Measurements from ENCODE around the gene EMP1. TPM values are rescaled to one million over a fixed set of nuclear protein-coding genes. Genes with fewer than 3 reads are reported as not detected.

Gene EMP1
- total RNA-seq, 4 donors from 2014 or later, result 231 to 489 (median 258) TPM

DNA sequence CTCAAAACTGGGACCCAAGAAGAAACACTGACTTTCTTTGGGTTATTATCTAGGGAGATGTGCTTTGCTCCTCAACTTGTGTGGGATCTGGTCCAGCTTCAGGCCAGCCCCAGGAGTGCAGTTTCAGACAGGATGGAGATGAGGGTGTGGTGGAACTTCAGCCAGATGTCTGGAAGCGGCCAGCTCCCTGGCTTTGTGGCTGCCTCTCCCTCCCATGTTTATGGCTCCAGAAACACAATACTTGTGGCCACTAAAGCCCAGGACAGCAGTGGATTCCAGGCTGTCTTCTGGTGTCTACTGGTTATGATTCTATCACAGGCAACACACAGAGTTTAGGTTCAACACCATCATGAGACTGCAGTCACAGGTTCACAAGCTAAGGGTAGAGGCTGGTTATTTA, 44.2 kb upstream of the EMP1 start:
- peak; percentile 47 to 60 for DNase-seq (ENCODE audit: low spot score in 2 of 2)
- TF ChIP-seq EP300 (IDR thresholded peaks at IDR 0.05) (peak in 1 of 2 donors; percentile 17), POLR2A (IDR thresholded peaks at IDR 0.05) (no peak)
- TF ChIP-seq, protein P1, sequence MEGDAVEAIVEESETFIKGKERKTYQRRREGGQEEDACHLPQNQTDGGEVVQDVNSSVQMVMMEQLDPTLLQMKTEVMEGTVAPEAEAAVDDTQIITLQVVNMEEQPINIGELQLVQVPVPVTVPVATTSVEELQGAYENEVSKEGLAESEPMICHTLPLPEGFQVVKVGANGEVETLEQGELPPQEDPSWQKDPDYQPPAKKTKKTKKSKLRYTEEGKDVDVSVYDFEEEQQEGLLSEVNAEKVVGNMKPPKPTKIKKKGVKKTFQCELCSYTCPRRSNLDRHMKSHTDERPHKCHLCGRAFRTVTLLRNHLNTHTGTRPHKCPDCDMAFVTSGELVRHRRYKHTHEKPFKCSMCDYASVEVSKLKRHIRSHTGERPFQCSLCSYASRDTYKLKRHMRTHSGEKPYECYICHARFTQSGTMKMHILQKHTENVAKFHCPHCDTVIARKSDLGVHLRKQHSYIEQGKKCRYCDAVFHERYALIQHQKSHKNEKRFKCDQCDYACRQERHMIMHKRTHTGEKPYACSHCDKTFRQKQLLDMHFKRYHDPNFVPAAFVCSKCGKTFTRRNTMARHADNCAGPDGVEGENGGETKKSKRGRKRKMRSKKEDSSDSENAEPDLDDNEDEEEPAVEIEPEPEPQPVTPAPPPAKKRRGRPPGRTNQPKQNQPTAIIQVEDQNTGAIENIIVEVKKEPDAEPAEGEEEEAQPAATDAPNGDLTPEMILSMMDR (IDR thresholded peaks at IDR 0.05), result no peak
- H3K27me3 ChIP-seq, result no peaks in the 10 kb centered on the region
- H3K36me3 ChIP-seq, result no peaks in the 10 kb centered on the region
- H3K27ac ChIP-seq, result peak overlapping the region in 2 of 4 donors; percentile 51 to 63
- WGBS, 2 donors, result 53 to 71% methylated on average over 1 of the region's 1 CpG
- no peak overlapping the region for H3K4me3 ChIP-seq
- peaks cover 0 to 54% (median 7%) of the 10 kb centered on the region in 4 donors for H3K4me1 ChIP-seq
- H3K9me3 ChIP-seq, result peaks cover 0 to 4% (median 0%) of the 10 kb centered on the region in 4 donors

DNA sequence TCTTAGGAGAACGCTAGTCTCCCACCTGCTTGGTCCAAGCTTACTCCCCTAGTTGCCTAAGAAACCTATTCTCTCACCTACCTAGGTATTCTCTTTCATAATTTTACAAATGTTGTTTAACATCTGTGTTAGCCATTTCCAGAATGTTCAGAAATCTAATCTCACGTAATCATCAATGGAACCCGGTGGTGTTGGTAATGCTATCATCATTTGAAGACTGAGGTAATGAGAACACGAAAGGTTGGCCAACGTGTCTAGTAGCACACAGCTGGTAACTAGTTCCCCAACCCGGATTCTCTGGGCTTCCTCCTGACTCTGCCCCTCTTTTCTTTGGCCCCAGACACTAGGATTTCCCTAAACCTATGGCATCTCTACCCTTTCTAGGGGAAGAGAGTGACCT, 43.8 kb upstream of the EMP1 start:
- Histone ChIP-seq H3K4me1 (peaks cover 0 to 49% (median 7%) of the 10 kb centered on the region in 4 donors), H3K9me3 (peaks cover 0 to 4% (median 0%) of the 10 kb centered on the region in 4 donors), H3K27ac (peak overlapping the region in 2 of 4 donors; percentile 51 to 63), H3K36me3 (no peaks in the 10 kb centered on the region), H3K27me3 (no peaks in the 10 kb centered on the region), H3K4me3 (no peak overlapping the region)
- 90 to 93% methylated on average over 6 of the region's 6 CpGs for WGBS, 2 donors
- DNase-seq (ENCODE audit: low spot score in 2 of 2), result no peak
- no peak for TF ChIP-seq EP300 (IDR thresholded peaks at IDR 0.05)
- no peak for TF ChIP-seq POLR2A (IDR thresholded peaks at IDR 0.05)
- TF ChIP-seq, protein P1 (IDR thresholded peaks at IDR 0.05), result no peak

DNA sequence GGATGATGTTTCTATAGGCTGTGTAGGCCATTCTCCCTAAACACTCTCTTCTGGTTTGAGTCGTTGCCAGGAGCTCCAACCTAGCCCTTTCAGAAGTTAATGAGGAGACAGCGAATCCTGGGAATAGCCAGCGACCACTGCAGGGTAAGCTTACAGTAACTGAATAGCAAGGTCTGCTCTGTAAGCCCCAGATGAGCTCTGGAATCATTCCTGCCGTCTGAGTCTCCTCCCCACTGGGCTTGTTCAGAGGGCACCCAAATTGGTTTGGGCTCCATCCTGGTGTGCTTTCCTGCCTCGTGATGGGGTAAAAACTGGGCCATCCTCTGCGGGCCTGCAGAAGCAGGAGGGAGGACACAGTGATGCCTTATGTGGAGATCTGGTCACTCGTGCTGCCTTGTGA, 43.3 kb upstream of the EMP1 start:
- Histone ChIP-seq H3K27me3 (no peaks in the 10 kb centered on the region), H3K4me3 (no peak overlapping the region), H3K9me3 (peaks cover 0 to 4% (median 0%) of the 10 kb centered on the region in 4 donors), H3K27ac (peak overlapping the region in 2 of 4 donors; percentile 51 to 63), H3K4me1 (peaks cover 0 to 45% (median 7%) of the 10 kb centered on the region in 4 donors), H3K36me3 (no peaks in the 10 kb centered on the region)
- TF ChIP-seq, protein P1 (IDR thresholded peaks at IDR 0.05), result no peak
- TF ChIP-seq POLR2A (IDR thresholded peaks at IDR 0.05) (no peak), EP300 (IDR thresholded peaks at IDR 0.05) (no peak)
- DNase-seq (ENCODE audit: low spot score in 2 of 2), result no peak
- WGBS, 2 donors, result 70 to 75% methylated on average over 7 of the region's 7 CpGs

DNA sequence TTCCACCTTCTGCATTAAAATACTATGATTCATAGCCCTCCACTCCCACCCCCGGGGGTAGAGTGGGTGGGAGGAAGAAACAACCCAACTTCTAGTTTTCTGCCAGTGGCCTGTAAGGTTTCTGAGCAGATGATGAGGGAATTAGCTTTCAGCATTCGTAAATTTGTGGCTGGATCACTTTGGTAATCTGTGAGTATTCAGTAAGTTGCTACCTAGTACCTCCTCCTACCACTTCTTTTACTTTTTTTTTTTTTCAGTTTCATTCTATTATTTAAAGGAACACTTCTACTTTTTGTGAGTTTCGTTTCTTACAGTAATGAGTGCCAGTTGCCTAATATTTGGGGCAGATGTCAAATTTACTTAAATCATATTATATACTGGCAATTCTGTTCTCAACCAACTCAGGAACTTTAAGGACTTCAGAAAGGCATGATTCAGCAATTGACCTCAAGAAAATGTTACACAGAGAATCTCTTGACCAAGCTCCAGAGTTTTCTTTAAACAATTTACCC, 42.4 kb upstream of the EMP1 start:
- Histone ChIP-seq H3K27me3 (no peaks in the 10 kb centered on the region), H3K27ac (peak overlapping the region in 2 of 4 donors; percentile 51 to 63)

DNA sequence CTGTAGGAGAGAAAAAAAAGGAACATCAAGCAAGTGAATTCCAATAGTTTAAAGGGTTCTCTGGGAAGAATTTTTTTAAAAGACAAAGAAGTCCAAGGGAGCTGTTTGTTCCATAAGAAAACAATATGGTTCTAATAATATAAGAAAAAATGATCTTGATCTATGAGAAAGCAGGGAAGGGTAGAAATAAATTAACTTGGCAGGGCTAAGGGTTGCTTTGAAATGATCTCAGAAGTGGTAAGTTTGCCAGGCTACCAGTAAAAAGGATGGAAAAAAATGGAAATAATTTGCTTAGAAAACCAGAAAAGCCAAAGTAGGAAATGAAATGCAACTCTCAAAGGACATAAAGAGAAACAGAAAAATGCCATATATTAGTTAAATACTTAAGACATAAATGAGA, 41.7 kb upstream of the EMP1 start:
- Histone ChIP-seq H3K9me3 (peaks cover 0 to 4% (median 0%) of the 10 kb centered on the region in 4 donors), H3K27me3 (no peaks in the 10 kb centered on the region), H3K4me1 (peaks cover 0 to 29% (median 7%) of the 10 kb centered on the region in 4 donors), H3K4me3 (no peak overlapping the region), H3K27ac (peak overlapping the region in 1 of 4 donors; percentile 63), H3K36me3 (no peaks in the 10 kb centered on the region)
- no peak for DNase-seq (ENCODE audit: low spot score in 2 of 2)
- no peak for TF ChIP-seq POLR2A (IDR thresholded peaks at IDR 0.05)
- TF ChIP-seq EP300 (IDR thresholded peaks at IDR 0.05), result no peak
- TF ChIP-seq, protein P1 (IDR thresholded peaks at IDR 0.05), result no peak

More for the DNA sequence above, 42.4 kb upstream of the EMP1 start:
- H3K4me1 ChIP-seq, result peaks cover 0 to 36% (median 7%) of the 10 kb centered on the region in 4 donors
- WGBS, 2 donors, result 34 to 35% methylated on average over 3 of the region's 3 CpGs
- H3K36me3 ChIP-seq, result no peaks in the 10 kb centered on the region
- no peak for TF ChIP-seq POLR2A (IDR thresholded peaks at IDR 0.05)
- TF ChIP-seq EP300 (IDR thresholded peaks at IDR 0.05), result no peak
- TF ChIP-seq, protein P1 (IDR thresholded peaks at IDR 0.05), result no peak
- no peak overlapping the region for H3K4me3 ChIP-seq
- no peak for DNase-seq (ENCODE audit: low spot score in 2 of 2)
- H3K9me3 ChIP-seq, result peaks cover 0 to 4% (median 0%) of the 10 kb centered on the region in 4 donors

Measured in tibial nerve (tissue), 4 donors.